H1 (cell line): ENCODE results near the gene PLCB1. TPM values are rescaled to one million over a fixed set of nuclear protein-coding genes. Genes with fewer than 3 reads are reported as not detected.
A peak's percentile ranks its signal among the peaks of the same experiment; 100 is the strongest.

Source experiments
- CTCF ChIA-PET: fragments of 300-600 bp; sonication (Branson Sonifier 250); formaldehyde crosslinking; loops from one replicate; lab custom pipeline; 2021; ENCODE audit not compliant: partially characterized antibody; lab: Charles Lee
- POLR2A ChIA-PET: fragments of 300-600 bp; sonication (Branson Sonifier 250); formaldehyde crosslinking; loops from one replicate; lab custom pipeline; 2021; ENCODE audit warnings: inconsistent platforms; ENCODE audit not compliant: partially characterized antibody; lab: Charles Lee
- DNase-seq, 2 experiments: peaks; one replicate each; pipeline versions ENCODE4 v3.0.0 to v3.0.0-alpha.2; 2010 to 2022; ENCODE audit warnings: low spot score in 2 of 2, low read depth in 1 of 2, mixed read lengths in 1 of 2
- FAIRE-seq: peaks from 2 replicates; lab custom pipeline; 2011; peaks lifted over from hg19 to GRCh38; lab: Jason Lieb, UNC
- H2AFZ ChIP-seq: 2 replicates; pipeline ENCODE4 v1.8.1; 2012; ENCODE audit warnings: low read length, inconsistent platforms
- H2AK5ac ChIP-seq: 2 replicates; pipeline ENCODE4 v1.6.1; 2013; ENCODE audit warnings: low read depth, low read length
- H2BK120ac ChIP-seq: replicated peaks from 2 replicates; pipeline ENCODE3; 2013; ENCODE audit warnings: low read depth, low read length, inconsistent platforms
- H2BK12ac ChIP-seq: 2 replicates; pipeline ENCODE4 v1.6.1; 2013; ENCODE audit warnings: low read depth, low read length
- H2BK15ac ChIP-seq: 2 replicates; pipeline ENCODE4 v1.6.1; 2013; ENCODE audit warnings: low read length
- H2BK20ac ChIP-seq: 2 replicates; pipeline ENCODE4 v1.6.1; 2013; ENCODE audit warnings: low read length
- H2BK5ac ChIP-seq: 2 replicates; pipeline ENCODE4 v1.6.1; 2013; ENCODE audit warnings: low read depth, low read length
- H3K14ac ChIP-seq: 2 replicates; pipeline ENCODE4 v1.6.1; 2013; ENCODE audit warnings: inconsistent platforms; ENCODE audit not compliant: insufficient read length
- H3K18ac ChIP-seq: 2 replicates; pipeline ENCODE4 v1.6.1; 2013; ENCODE audit warnings: low read length; ENCODE audit errors: extremely low read depth
- H3K23ac ChIP-seq: 2 replicates; pipeline ENCODE4 v1.6.1; 2013; ENCODE audit warnings: inconsistent platforms; ENCODE audit not compliant: insufficient read length
- H3K23me2 ChIP-seq: 2 replicates; pipeline ENCODE4 v1.6.1; 2013; ENCODE audit warnings: low read depth, low read length
- H3K27ac ChIP-seq: 2 replicates; pipeline ENCODE4 v1.6.1; 2011; ENCODE audit warnings: low read depth, low read length, inconsistent platforms
- H3K27me3 ChIP-seq, 4 experiments: replicated peaks in 1 of 4; 1 replicate in 1 of 4; 2 replicates in 3 of 4; pipeline versions ENCODE4 v1.6.1 to v1.8.1; 2011 to 2013; ENCODE audit warnings: low read length in 3 of 4, mild to moderate bottlenecking in 3 of 4, inconsistent platforms in 2 of 4, mixed read lengths in 2 of 4, moderate library complexity in 1 of 4; ENCODE audit not compliant: control insufficient read depth in 3 of 4, insufficient read depth in 3 of 4; ENCODE audit errors: extremely low read depth in 1 of 4
- H3K36me3 ChIP-seq, 4 experiments: 2 replicates each; pipeline versions ENCODE4 v1.6.1 to v1.8.1; 2011 to 2013; ENCODE audit warnings: mild to moderate bottlenecking in 4 of 4, low read length in 3 of 4, moderate library complexity in 2 of 4, control low read depth in 1 of 4, inconsistent platforms in 1 of 4; ENCODE audit not compliant: insufficient read depth in 4 of 4, control insufficient read depth in 2 of 4
- H3K4ac ChIP-seq: replicated peaks from 2 replicates; pipeline ENCODE3; 2013; ENCODE audit warnings: low read length, low read depth, mixed read lengths, inconsistent platforms; ENCODE audit not compliant: insufficient read length
- H3K4me1 ChIP-seq, 4 experiments: replicated peaks in 1 of 4; 1 replicate in 1 of 4; 2 replicates in 3 of 4; pipeline versions ENCODE4 v1.6.1 to v1.8.1; 2011 to 2013; ENCODE audit warnings: low read length in 3 of 4, inconsistent platforms in 2 of 4, mixed read lengths in 1 of 4; ENCODE audit not compliant: insufficient read depth in 4 of 4, control insufficient read depth in 3 of 4
- H3K4me2 ChIP-seq, 2 experiments: 2 replicates each; pipeline versions ENCODE4 v1.6.1 to v1.8.1; 2011 to 2013; ENCODE audit warnings: low read depth in 2 of 2, low read length in 2 of 2, control low read depth in 1 of 2, inconsistent platforms in 1 of 2, mild to moderate bottlenecking in 1 of 2; ENCODE audit not compliant: insufficient read depth in 1 of 2
- H3K4me3 ChIP-seq, 4 experiments: fragments of 200-600, 300-600 bp in 1 of 4; sonication (generic), shearing (Covaris generic), sonication (Bioruptor Twin) in 1 of 4; 2 replicates each; pipeline versions ENCODE4 v1.5.1 to v1.8.1; 2011 to 2016; ENCODE audit warnings: low read length in 4 of 4, low read depth in 3 of 4, control low read depth in 2 of 4, inconsistent platforms in 2 of 4, mild to moderate bottlenecking in 2 of 4, mixed read lengths in 1 of 4, moderate library complexity in 1 of 4; ENCODE audit not compliant: insufficient read depth in 2 of 4; ENCODE audit errors: extremely low read depth in 1 of 4
- H3K56ac ChIP-seq: replicated peaks from 2 replicates; pipeline ENCODE3; 2013; ENCODE audit warnings: low read depth, mild to moderate bottlenecking, mixed read lengths, low read length, inconsistent platforms; ENCODE audit not compliant: insufficient read length
- H3K79me1 ChIP-seq: 2 replicates; pipeline ENCODE4 v1.6.1; 2013; ENCODE audit warnings: low read depth, low read length, control low read depth
- H3K79me2 ChIP-seq, 2 experiments: 2 replicates each; pipeline versions ENCODE4 v1.6.1 to v1.8.1; 2012 to 2013; ENCODE audit warnings: low read length in 2 of 2, mild to moderate bottlenecking in 2 of 2, inconsistent platforms in 1 of 2; ENCODE audit not compliant: insufficient read depth in 2 of 2, control insufficient read depth in 1 of 2
- H3K9ac ChIP-seq, 4 experiments: replicated peaks in 1 of 4; 1 replicate in 1 of 4; 2 replicates in 3 of 4; pipeline versions ENCODE4 v1.6.1 to v1.8.1; 2011 to 2013; ENCODE audit warnings: low read depth in 3 of 4, low read length in 3 of 4, control low read depth in 2 of 4, mild to moderate bottlenecking in 2 of 4, moderate library complexity in 2 of 4, inconsistent platforms in 1 of 4; ENCODE audit errors: extremely low read depth in 1 of 4
- H3K9me3 ChIP-seq, 2 experiments: 2 replicates each; pipeline versions ENCODE4 v1.6.1 to v1.8.1; 2012 to 2013; ENCODE audit warnings: mild to moderate bottlenecking in 2 of 2, moderate library complexity in 2 of 2, control low read depth in 1 of 2, inconsistent platforms in 1 of 2, low read depth in 1 of 2, low read length in 1 of 2, mixed read lengths in 1 of 2; ENCODE audit not compliant: insufficient read depth in 2 of 2
- H4K20me1 ChIP-seq, 2 experiments: replicated peaks in 1 of 2; 2 replicates each; pipeline versions ENCODE3 to v1.8.1; 2011 to 2013; ENCODE audit warnings: inconsistent platforms in 2 of 2, low read length in 2 of 2, mild to moderate bottlenecking in 1 of 2; ENCODE audit not compliant: insufficient read depth in 2 of 2, control insufficient read depth in 1 of 2
- H4K5ac ChIP-seq: 2 replicates; pipeline ENCODE4 v1.6.1; 2013; ENCODE audit warnings: low read length, low read depth, mixed read lengths, inconsistent platforms; ENCODE audit not compliant: insufficient read length
- H4K8ac ChIP-seq: 2 replicates; pipeline ENCODE4 v1.8.0; 2013; ENCODE audit warnings: mild to moderate bottlenecking, moderate library complexity, low read length, inconsistent platforms; ENCODE audit not compliant: insufficient read depth; ENCODE audit errors: extremely low read depth
- H4K91ac ChIP-seq: replicated peaks from 2 replicates; pipeline ENCODE3; 2013; ENCODE audit warnings: low read length, mixed read lengths, inconsistent platforms; ENCODE audit not compliant: insufficient read length
- CEBPB ChIP-seq: IDR thresholded peaks from 2 replicates; pipeline ENCODE4 v1.6.1; 2012; ENCODE audit warnings: low read depth, low read length
- GTF2F1 ChIP-seq: IDR thresholded peaks from 2 replicates; pipeline ENCODE4 v1.6.1; 2012; ENCODE audit warnings: low read depth, low read length, improper control_type of control experiment, borderline replicate concordance
- RBBP5 ChIP-seq: IDR thresholded peaks from 2 replicates; pipeline ENCODE4 v1.7.1; 2012; ENCODE audit warnings: low read depth, mild to moderate bottlenecking, inconsistent platforms, low read length, moderate library complexity, borderline replicate concordance
- SIRT6 ChIP-seq: IDR thresholded peaks from one replicate; pipeline ENCODE4 v1.7.1; 2012; ENCODE audit warnings: low read length, inconsistent platforms
- SP2 ChIP-seq: IDR thresholded peaks from 2 replicates; pipeline ENCODE4 v1.6.1; 2012; ENCODE audit warnings: mild to moderate bottlenecking, low read length, inconsistent platforms
- SUZ12 ChIP-seq: fragments of 200-600 bp; sonication (generic); IDR thresholded peaks from 2 replicates; pipeline ENCODE4 v1.6.1; 2012; ENCODE audit warnings: mild to moderate bottlenecking, inconsistent platforms, low read length, moderate library complexity, mixed read lengths
- TAF7 ChIP-seq: optimal IDR thresholded peaks from 2 replicates; pipeline ENCODE3; 2011; ENCODE audit warnings: low read depth, mild to moderate bottlenecking, inconsistent platforms, low read length, moderate library complexity, borderline replicate concordance
- WGBS, 2 experiments: shearing (Covaris generic) in 1 of 2; methylation state at CpG; one replicate each; pipeline versions ENCODE4 v1.1.6 to v1.1.7; 2013 to 2015; ENCODE audit warnings: low lambda C conversion rate in 2 of 2, mixed read lengths in 2 of 2, inconsistent platforms in 1 of 2, low coverage in 1 of 2, missing lambda C conversion rate in 1 of 2; ENCODE audit not compliant: insufficient replicate concordance in 2 of 2, insufficient coverage in 1 of 2, insufficient read length in 1 of 2; ENCODE audit errors: extremely low coverage in 1 of 2, missing lambda C conversion rate in 1 of 2; 5-methylcytosine and 5-hydroxymethylcytosine counted together
- polyA plus RNA-seq, 7 experiments: library from polyadenylated mRNA; depleted of rRNA in 3 of 7; stranded (reverse) in 5 of 7; unstranded in 2 of 7; fragments of >200 nt in 5 of 7; fragments of 200-250 nt in 2 of 7; gene quantifications; 1 replicate in 5 of 7; 2 replicates in 1 of 7; 4 replicates in 1 of 7; pipeline versions ENCODE4 v1.2.1 to v1.2.3, GENCODE V29; 2011 to 2013; ENCODE audit warnings: missing spikeins in 2 of 7, mixed read lengths in 2 of 7
- total RNA-seq: library from RNA; stranded (reverse); fragmentation: NEBNext Ultra II Directional; extraction: Animal tissue kit (Norgen Biotek cat#: 25700); gene quantifications from 2 replicates; pipeline ENCODE4 v1.2.1, GENCODE V29; 2021

The PLCB1 gene
- total and polyA plus RNA-seq, 2 of the 8 experiments (the other 6 are each of a cell fraction or from before 2014, with no cell fraction given), result 2.6 to 9.1 TPM

GRCh38 chr20:8095648-8096572, 36.2 kb upstream of the PLCB1 start:
- no peak overlapping the region for H4K8ac ChIP-seq
- H3K4me3 ChIP-seq, result no peak overlapping the region
- H3K23me2 ChIP-seq, result no peaks in the 10 kb centered on the region
- no peak overlapping the region for H2AK5ac ChIP-seq
- no peak for FAIRE-seq
- no peak overlapping the region for H2BK15ac ChIP-seq
- no peaks in the 10 kb centered on the region for H3K36me3 ChIP-seq
- peak overlapping the region in 1 of 4 experiments; percentile 49; a peak in 1 of 7 replicates for H3K9ac ChIP-seq
- H2AFZ ChIP-seq, result no peak overlapping the region
- WGBS, 2 experiments, result 50% methylated on average over 5 of the region's 5 CpGs; no CpG with 5 or more reads in 1 of the 2 experiments
- no peak overlapping the region for H4K91ac ChIP-seq
- no peaks in the 10 kb centered on the region for H3K79me2 ChIP-seq
- no peaks in the 10 kb centered on the region; a peak in 1 of 7 replicates for H3K27me3 ChIP-seq
- POLR2A ChIA-PET, result no interaction called here
- no peaks in the 10 kb centered on the region for H3K9me3 ChIP-seq
- H3K56ac ChIP-seq, result no peak overlapping the region
- H3K79me1 ChIP-seq, result no peaks in the 10 kb centered on the region
- no peaks in the 10 kb centered on the region for H4K20me1 ChIP-seq
- CTCF ChIA-PET, result no interaction called here
- no peak overlapping the region for H2BK12ac ChIP-seq
- no peak overlapping the region for H4K5ac ChIP-seq
- DNase-seq, result no peak
- TF ChIP-seq SIRT6 (no peak), SUZ12 (no peak), TAF7 (no peak), GTF2F1 (no peak), CEBPB (no peak), RBBP5 (no peak), SP2 (no peak)
- H3K18ac ChIP-seq, result no peak overlapping the region
- H3K4me1 ChIP-seq, result no peaks in the 10 kb centered on the region
- H2BK120ac ChIP-seq, result no peak overlapping the region
- no peak overlapping the region for H2BK20ac ChIP-seq
- no peak overlapping the region for H3K14ac ChIP-seq
- H2BK5ac ChIP-seq, result no peak overlapping the region
- no peak overlapping the region for H3K27ac ChIP-seq
- H3K4me2 ChIP-seq, result no peak overlapping the region
- no peak overlapping the region for H3K23ac ChIP-seq
- no peak overlapping the region for H3K4ac ChIP-seq
